Activated CD4-positive, alpha-beta T cell treated with anti-CD3 and anti-CD28 coated beads, Interleukin-2, amount 50 U/mL, for 16 hours (primary cell): ENCODE measurements around the gene TRIM44.
"Not testable (repeated sequence)": the region's sequence is repeated elsewhere in the genome, so short reads cannot be mapped to it uniquely, and the experiment has no call there.

Experiments
- DNase-seq: peaks from one replicate; pipeline ENCODE4 v3.0.0-alpha.2; 2020

TRIM44 gene

DNA sequence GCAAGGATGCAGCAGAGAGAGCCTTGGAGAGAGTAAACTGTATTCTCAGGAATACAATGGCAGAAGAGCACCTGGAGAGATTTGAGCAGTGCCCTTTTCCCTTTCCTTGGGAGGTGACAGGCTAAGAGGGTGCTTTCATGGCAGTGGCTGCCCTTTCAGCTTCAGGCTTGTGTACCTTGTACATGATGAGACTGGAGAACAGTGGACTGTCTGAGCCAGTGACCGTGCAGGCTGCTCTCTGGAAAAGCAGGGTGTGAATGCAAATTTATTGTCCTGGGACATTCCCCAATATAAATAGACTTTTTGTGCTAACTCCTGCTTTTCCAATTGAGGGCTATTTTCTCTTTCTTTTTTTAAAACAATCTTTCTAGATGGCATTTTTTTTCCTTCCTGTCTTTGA, 99.3 kb downstream of the TRIM44 start:
- no peak for DNase-seq

DNA sequence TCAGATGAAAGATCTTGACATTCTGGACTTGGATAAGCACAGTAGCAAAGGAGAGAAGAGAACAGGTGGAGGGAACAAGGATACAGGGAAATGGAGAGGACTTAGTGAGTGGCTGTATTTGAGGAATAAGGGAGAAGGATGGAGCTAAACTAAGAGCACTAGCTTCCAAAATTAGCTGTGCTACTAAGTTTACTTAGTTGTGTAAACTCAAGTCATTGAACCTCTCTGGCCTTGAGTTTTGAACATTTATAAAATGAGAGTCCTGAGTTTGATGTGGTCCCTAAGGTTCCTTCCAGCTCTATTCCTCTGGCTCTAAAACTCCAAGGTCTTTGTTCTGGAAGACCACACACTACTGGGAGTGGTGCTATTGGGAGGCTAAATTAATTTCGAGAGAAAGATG, 100.7 kb downstream of the TRIM44 start:
- DNase-seq, result no peak

DNA sequence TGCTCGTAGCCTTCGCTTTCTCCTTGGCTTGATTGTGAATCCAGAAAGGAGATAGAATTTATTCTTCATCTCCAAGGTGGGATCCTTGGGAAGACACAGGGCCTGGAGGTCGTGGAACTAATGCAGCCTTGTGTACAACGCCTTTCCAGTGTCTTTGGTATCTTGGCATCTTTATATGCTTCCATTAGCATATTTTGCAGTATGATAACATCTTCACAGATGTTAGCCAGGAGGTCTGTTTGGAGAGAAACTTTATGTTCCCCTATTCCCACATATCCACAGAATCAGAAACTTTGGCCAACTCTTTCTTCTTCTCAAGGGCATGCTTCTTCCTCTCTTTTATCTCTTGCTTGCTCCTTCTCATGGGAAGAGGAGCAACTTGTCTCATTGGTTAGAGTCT, 101.2 kb downstream of the TRIM44 start:
- no peak for DNase-seq

- no peak for DNase-seq
Measured at GRCh38 chr11:35764417-35764816, 101.8 kb downstream of the TRIM44 start.

DNA sequence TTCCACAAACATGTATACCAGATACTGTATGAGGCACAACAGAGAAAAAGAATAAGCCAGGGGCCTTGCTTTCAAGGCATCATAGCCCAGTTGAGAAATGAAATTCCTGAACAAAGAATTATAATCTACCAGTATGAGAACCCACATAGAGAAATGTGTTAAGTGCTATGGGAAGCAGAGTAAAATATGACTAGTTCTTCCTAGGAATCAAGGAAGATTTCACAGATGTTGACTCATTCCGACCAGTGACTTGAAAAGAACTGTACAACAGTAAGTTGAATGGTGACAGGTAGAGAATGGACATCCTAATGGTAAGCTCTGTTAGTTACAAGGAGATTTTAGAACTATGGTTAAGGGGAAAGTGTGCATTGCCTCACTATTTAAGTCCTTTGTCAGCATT, 102.6 kb downstream of the TRIM44 start:
- no peak for DNase-seq

DNA sequence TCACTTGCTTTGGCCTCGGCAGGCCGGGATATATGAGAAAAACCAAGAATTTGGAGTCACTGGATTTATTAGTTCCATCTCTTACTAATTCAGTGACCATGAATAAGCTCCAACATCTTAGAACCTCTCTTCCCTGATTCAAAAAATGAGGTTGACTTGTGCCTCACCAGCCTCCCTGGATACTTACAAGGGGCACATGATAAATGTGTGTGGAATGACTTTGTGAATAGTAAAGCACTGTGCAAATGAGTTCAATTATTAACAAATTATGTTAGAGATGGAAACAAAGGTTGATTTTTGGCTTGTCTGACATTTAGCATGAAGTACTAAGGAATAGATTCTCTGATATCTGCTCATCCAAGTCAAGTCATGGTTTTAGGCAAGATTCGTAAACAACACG, 104.1 kb downstream of the TRIM44 start:
- no peak for DNase-seq

DNA sequence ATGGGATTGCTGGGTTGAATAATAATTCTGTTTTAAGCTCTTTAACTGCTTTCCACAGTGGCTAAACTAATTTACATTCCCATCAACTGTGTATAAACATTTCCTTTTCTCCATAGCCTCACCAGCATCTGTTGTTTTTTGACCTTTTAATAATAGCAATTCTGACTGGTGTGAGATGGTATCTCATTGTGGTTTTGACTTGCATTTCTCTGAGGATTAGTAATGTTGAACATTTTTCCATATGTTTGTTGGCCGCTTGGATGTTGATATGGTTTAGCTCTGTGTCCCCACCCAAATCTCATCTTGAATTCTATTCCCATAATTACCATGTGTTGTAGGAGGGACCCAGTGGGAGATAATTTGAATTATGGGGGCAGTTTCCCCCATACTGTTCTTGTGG, 107.8 kb downstream of the TRIM44 start:
- DNase-seq, result not testable (repeated sequence)

DNA sequence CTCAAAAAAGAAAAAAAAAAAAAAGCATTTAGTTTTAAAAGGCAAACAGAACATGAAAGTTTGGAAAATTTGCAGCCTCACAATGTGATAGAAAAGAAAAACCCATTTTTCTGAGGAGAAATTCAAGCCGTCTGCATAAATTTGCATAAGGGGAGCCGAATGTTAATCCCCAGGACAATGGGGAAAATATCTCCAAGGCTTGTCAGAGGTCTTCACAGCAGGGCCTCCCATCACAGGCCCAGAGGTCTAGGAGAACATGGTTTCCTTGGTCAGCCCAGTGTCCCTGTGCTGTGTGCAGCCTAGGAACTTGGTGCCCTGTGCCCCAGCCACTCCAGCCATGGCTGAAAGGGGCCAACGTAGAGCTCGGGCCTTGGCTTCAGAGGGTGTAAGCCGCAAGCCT, 109.1 kb downstream of the TRIM44 start:
- DNase-seq, result no peak

GRCh38 chr11:35777241-35777640, 114.7 kb downstream of the TRIM44 start:
- DNase-seq, result not testable (repeated sequence)

DNA sequence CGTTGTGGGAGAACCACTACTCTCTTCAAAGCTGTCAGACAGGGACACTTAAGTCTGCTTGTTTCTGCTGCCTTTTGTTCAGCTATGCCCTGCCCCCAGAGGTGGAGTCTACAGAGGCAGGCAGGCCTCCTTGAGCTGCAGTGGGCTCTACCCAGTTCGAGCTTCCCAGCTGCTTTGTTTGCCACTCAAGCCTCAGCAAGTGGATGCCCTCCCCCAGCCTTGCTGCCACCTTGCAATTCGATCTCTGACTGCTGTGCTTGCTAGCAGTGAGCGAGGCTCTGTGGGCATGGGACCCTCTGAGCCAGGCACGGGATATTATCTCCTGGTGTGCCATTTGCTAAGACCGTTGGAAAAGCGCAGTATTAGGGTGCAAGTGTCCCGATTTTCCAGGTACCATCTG, 116.4 kb downstream of the TRIM44 start:
- not testable (repeated sequence) for DNase-seq

DNA sequence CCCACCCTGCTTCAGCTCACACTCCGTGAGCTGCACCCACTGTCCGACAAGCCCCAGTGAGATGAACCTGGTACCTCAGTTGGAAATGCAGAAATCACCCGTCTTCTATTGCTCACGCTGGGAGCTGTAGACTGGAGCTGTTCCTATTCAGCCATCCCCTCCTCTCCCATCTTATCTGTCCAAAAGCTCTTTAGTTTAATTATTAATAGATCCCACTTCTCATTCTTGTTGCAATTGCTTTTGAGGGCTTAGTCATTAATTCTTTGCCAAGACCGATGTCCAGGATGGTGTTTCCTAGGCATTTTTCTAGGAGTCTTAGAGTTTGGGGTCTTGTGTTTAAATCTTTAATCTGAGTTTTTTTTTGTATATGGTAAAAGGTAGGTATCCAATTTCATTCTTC, 116.8 kb downstream of the TRIM44 start:
- DNase-seq, result no peak

- no peak for DNase-seq
Measured at GRCh38 chr11:35780951-35781860, 118.6 kb downstream of the TRIM44 start.

DNA sequence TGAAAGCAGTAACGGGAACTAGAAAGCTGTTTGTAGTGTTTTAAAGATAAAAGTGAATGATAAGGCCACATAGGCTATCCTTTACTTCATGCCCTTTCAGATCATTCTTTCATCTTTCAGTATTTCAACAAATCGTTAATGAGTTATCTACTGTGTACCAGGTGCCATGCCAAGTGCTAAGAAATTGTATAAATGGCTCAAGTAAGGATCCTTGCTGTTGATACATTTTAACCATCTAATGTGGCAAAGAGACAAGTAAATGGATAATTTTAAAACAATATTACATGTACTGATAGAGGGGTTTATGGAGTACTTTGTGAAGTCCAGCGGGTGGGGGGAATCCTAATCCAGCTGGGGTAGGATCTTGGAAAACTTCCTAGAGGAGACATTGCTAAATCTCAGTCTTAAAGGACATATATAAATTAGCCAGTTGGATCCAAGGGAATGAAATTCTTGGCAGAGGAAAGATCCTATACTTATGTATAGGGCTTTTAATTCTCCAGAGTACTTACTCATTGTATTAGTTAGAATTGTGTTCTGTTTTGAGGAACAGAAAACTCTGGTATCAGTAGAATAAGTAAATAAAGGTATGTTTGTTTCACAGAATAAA, 119.4 kb downstream of the TRIM44 start:
- DNase-seq, result no peak

- DNase-seq, result no peak
Measured at GRCh38 chr11:35783809-35784208, 121.2 kb downstream of the TRIM44 start.

DNA sequence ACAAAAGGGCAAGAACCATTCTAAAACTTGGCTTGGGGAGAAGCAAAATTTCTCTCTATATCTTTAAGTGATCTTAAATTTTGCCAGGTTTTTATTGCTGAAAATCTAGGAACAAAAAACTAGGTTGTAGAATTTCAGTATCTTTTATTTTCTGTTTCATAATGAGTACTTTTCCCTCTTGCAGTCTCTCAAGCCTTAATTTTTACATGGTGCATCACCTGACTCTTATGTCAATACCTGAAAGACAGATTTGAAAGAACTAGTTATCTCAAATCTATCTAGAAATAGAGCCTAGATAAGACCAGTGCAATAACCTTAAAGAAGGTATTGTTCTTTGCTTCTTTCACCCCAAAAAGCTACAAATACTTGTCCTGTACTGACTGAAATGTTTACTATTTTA, 122.1 kb downstream of the TRIM44 start:
- peak; percentile 3 for DNase-seq

DNA sequence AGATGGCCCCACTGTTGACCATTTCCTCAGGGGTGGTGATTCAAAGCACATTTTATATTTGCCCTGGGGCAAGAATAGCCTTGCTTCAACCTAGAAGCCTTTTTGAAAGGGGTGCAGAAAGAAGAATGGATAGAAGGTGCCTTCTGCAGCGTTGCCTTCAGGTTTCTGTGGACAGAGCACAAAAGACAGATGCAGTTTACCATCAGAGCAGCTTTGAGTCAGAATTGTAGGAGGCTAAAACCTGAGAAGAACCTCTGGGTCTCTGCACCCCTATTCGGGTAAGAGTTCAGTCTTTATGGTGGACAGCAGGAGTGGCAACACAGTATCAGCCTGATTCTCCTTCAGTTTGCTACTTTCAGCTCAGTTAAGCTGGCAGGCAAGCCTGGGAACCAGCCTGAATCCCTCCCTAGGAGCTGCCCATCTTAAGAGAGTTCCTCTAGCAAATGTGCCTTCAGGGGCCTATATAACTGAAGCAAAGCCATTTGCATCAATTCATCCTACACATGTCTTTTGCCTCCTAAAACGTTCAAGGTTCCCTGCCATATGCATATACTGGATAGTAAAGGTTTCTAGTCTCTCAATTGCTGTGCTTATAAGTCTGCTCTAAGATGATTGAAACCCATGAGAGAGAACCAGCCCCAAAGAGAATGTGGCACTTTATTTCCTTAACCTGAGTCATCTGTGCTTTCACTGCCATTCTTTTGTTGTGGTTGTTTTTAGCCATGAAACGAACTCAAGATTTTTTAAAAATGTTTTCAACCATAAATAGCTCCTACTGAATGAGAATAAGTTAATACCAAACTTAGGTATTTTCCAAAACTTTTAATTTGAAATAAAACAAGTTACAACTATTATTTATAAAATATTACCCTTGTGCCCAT, 123.0 kb downstream of the TRIM44 start:
- peak; percentile 14 for DNase-seq

GRCh38 chr11:35786188-35786587, 123.6 kb downstream of the TRIM44 start:
- DNase-seq, result no peak

DNA sequence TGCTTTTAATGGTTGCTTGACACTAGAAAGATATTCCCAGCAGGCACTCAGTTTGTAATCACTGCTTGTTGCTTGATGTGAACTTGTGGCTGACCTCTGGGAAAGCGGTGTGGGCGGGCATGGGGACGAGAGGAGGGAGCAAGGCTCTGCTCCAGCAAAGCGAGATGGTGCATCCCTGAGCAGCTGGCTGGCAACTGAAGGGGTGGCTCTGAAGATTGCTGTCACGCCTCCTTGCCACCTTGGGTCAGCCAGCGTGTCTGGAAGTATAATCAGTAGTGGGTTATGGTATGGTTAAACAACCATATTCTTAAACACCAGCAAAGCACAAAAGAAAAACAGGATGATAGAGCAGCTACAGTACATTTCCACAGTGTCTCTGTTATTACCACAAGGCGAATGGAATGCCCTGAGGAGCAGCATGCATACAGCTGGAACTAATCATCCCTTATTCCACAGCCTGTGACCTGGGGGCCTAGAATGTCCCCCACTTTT, 124.5 kb downstream of the TRIM44 start:
- no peak for DNase-seq

- no peak for DNase-seq
Measured at GRCh38 chr11:35787626-35788025, 125.1 kb downstream of the TRIM44 start.

- no peak for DNase-seq
Measured at GRCh38 chr11:35791088-35791958, 128.7 kb downstream of the TRIM44 start.

- no peak for DNase-seq
Measured at GRCh38 chr11:35792148-35792845, 129.7 kb downstream of the TRIM44 start.

- DNase-seq, result no peak
Measured at GRCh38 chr11:35792846-35793192, 130.2 kb downstream of the TRIM44 start.
